Mucosa of descending colon (tissue), 3 donors: ENCODE results near the gene FNDC11. TPM values are rescaled to one million over a fixed set of nuclear protein-coding genes. Genes with fewer than 3 reads are reported as not detected.
A peak's percentile ranks its signal among the peaks of the same experiment; 100 is the strongest.

ENCODE experiments used
- ATAC-seq: fragments of 200-7000 bp; cut with Tn5 transposase; one replicate; pipeline ENCODE4 v1.9.1; 2020; ENCODE audit warnings: mild to moderate bottlenecking, moderate library complexity
- DNase-seq, 3 donors: peaks; one replicate each; pipeline ENCODE4 v3.0.0-alpha.2; 2020
- H3K36me3 ChIP-seq: fragments of 200-600 bp; one replicate; pipeline ENCODE4 v1.8.0; 2021; ENCODE audit warnings: low read depth, mild to moderate bottlenecking
- H3K4me1 ChIP-seq: fragments of 200-600 bp; one replicate; pipeline ENCODE4 v1.8.0; 2021; ENCODE audit warnings: low read depth, mild to moderate bottlenecking
- H3K4me3 ChIP-seq: fragments of 200-600 bp; one replicate; pipeline ENCODE4 v1.8.0; 2021; ENCODE audit warnings: mild to moderate bottlenecking
- H3K9me3 ChIP-seq: fragments of 200-600 bp; one replicate; pipeline ENCODE4 v1.8.0; 2021; ENCODE audit warnings: mild to moderate bottlenecking
- CTCF ChIP-seq: fragments of 200-600 bp; IDR thresholded peaks from one replicate; pipeline ENCODE4 v1.8.0; 2022; ENCODE audit warnings: antibody characterized with exemption, mild to moderate bottlenecking
- intact Hi-C, 2 donors: fragments of 100-400 bp; cut with DNase I in 1 of 2; cut with micrococcal nuclease in 1 of 2; formaldehyde crosslinking; loops; one replicate each; pipeline versions ENCODE4 v1.11.0 to v1.11.1; 2022; cut with DNase I, micrococcal nuclease
- total RNA-seq, 3 donors: library from RNA; stranded (reverse); fragmentation: NEBNext Ultra II Directional in 2 of 3; extraction: Animal tissue kit (Norgen Biotek cat#: 25700) in 2 of 3; gene quantifications; one replicate each; pipeline versions ENCODE4 v1.2.1 to v1.2.4, GENCODE V29; 2021 to 2023
- donor health status: DM: no; HTN: no; CAD: no; lungs with moderate emphysema.
- donor health status: DM: no; HTN: no; CAD: no.
- donor health status: DM: no; HTN: yes; CAD: no.

Gene FNDC11
- total RNA-seq, 3 donors from 2014 or later = 0.19 to 0.25 TPM; not detected in 1

GRCh38 chr20:63539441-63540370, 14.3 kb upstream of the FNDC11 start:
- no peaks in the 10 kb centered on the region for H3K36me3 ChIP-seq
- intact Hi-C loops = loop anchor here (5.0 kb wide), 1 partner anchor 433 kb away; no protein-coding TSS in a partner anchor
- ATAC-seq (no peak), DNase-seq (peak in 1 of 3 donors; percentile 60)
- TF ChIP-seq CTCF = no peak
- H3K9me3 ChIP-seq = no peaks in the 10 kb centered on the region
- peaks cover 35% of the 10 kb centered on the region for H3K4me1 ChIP-seq
- H3K4me3 ChIP-seq = no peak overlapping the region

GRCh38 chr20:63540417-63541186, 13.4 kb upstream of the FNDC11 start:
- no peak for TF ChIP-seq CTCF
- H3K4me3 ChIP-seq = no peak overlapping the region
- H3K9me3 ChIP-seq = no peaks in the 10 kb centered on the region
- no peaks in the 10 kb centered on the region for H3K36me3 ChIP-seq
- intact Hi-C loops = no loop called here
- ATAC-seq (no peak), DNase-seq (no peak)
- peaks cover 37% of the 10 kb centered on the region for H3K4me1 ChIP-seq

GRCh38 chr20:63541371-63541770, 12.6 kb upstream of the FNDC11 start:
- Histone ChIP-seq H3K36me3 (no peaks in the 10 kb centered on the region), H3K4me3 (no peak overlapping the region), H3K9me3 (no peaks in the 10 kb centered on the region), H3K4me1 (peaks cover 44% of the 10 kb centered on the region)
- no peak for TF ChIP-seq CTCF
- ATAC-seq (no peak), DNase-seq (no peak)
- intact Hi-C loops = no loop called here

- no peak for ATAC-seq
- Histone ChIP-seq H3K36me3 (no peaks in the 10 kb centered on the region), H3K4me1 (peaks cover 51% of the 10 kb centered on the region), H3K4me3 (no peak overlapping the region), H3K9me3 (no peaks in the 10 kb centered on the region)
- intact Hi-C loops = no loop called here
- TF ChIP-seq CTCF = no peak
- peak in 1 of 3 donors; percentile 72 for DNase-seq
Observed at GRCh38 chr20:63542031-63542559, 11.9 kb upstream of the FNDC11 start.

GRCh38 chr20:63542696-63543095, 11.3 kb upstream of the FNDC11 start:
- H3K9me3 ChIP-seq = no peaks in the 10 kb centered on the region
- no peak for TF ChIP-seq CTCF
- peaks cover 50% of the 10 kb centered on the region for H3K4me1 ChIP-seq
- H3K36me3 ChIP-seq = no peaks in the 10 kb centered on the region
- no peak overlapping the region for H3K4me3 ChIP-seq
- intact Hi-C loops = no loop called here
- DNase-seq = no peak
- ATAC-seq = no peak
